Activated naive CD8-positive, alpha-beta T cell treated with anti-CD3 and anti-CD28 coated beads, Interleukin-2, amount 10 ng/mL, durations not matched to agents 7 days and 5 days (primary cell): ENCODE data around the gene SNX18. TPM values are rescaled to one million over a fixed set of nuclear protein-coding genes. Genes with fewer than 3 reads are reported as not detected.

Experiments
- ATAC-seq: fragments of 150-1000 bp; cut with Tn5 transposase; one replicate; pipeline ENCODE4 v1.10.0; 2021; ENCODE audit warnings: low read depth, moderate library complexity
- POLR2A ChIA-PET: fragments of 350-600 bp; sonication (Branson Sonifier 250); formaldehyde crosslinking; loops from one replicate; lab custom pipeline; 2021; ENCODE audit warnings: antibody characterized with exemption; lab: Charles Lee
- DNase-seq: peaks from one replicate; pipeline ENCODE4 v3.0.0; 2021
- H3K27ac Mint-ChIP-seq: one replicate; pipeline ENCODE4 v1.8.0; 2022; ENCODE audit warnings: mild to moderate bottlenecking, mixed read lengths
- H3K27me3 Mint-ChIP-seq: one replicate; pipeline ENCODE4 v1.8.0; 2022; ENCODE audit warnings: mild to moderate bottlenecking, moderate library complexity, mixed read lengths
- H3K36me3 Mint-ChIP-seq: one replicate; pipeline ENCODE4 v1.8.0; 2021; ENCODE audit warnings: mild to moderate bottlenecking, mixed read lengths
- H3K4me1 Mint-ChIP-seq: one replicate; pipeline ENCODE4 v1.8.0; 2021; ENCODE audit warnings: mixed read lengths
- H3K4me3 Mint-ChIP-seq: one replicate; pipeline ENCODE4 v1.8.0; 2022; ENCODE audit warnings: mild to moderate bottlenecking, moderate library complexity, mixed read lengths
- H3K9me3 Mint-ChIP-seq: one replicate; pipeline ENCODE4 v1.8.0; 2021; ENCODE audit warnings: mixed read lengths
- total RNA-seq, 2 experiments: library from RNA; stranded (reverse); gene quantifications; one replicate each; pipeline ENCODE4 v1.2.3, GENCODE V29; 2021

Gene SNX18
- total RNA-seq, 2 experiments from 2014 or later: 24.6 to 26.2 TPM

DNA sequence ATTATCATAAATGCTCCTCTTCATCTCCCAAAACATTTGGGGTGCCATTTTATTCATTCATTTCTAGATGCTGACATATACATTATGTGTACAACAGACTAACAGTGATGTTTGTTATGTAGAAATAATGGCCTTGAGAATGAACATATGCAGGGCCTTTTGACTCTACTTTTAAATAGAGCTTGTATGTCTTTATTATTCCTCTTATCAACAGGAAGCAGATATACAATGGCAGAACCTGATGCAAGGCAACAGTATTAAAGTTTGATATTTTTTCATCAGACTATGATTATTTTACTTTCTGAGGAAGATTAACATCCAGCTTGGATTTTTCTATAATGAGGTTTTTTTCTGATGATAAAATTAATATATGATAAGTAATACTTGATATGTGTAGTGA lies 44.1 kb downstream of the SNX18 start:
- no peaks in the 10 kb centered on the region for H3K27me3 Mint-ChIP-seq
- DNase-seq: no peak
- peaks cover 3% of the 10 kb centered on the region for H3K9me3 Mint-ChIP-seq
- POLR2A ChIA-PET: no interaction called here
- no peak overlapping the region for H3K27ac Mint-ChIP-seq
- no peaks in the 10 kb centered on the region for H3K36me3 Mint-ChIP-seq
- no peaks in the 10 kb centered on the region for H3K4me1 Mint-ChIP-seq
- no peak overlapping the region for H3K4me3 Mint-ChIP-seq
- ATAC-seq: no peak

DNA sequence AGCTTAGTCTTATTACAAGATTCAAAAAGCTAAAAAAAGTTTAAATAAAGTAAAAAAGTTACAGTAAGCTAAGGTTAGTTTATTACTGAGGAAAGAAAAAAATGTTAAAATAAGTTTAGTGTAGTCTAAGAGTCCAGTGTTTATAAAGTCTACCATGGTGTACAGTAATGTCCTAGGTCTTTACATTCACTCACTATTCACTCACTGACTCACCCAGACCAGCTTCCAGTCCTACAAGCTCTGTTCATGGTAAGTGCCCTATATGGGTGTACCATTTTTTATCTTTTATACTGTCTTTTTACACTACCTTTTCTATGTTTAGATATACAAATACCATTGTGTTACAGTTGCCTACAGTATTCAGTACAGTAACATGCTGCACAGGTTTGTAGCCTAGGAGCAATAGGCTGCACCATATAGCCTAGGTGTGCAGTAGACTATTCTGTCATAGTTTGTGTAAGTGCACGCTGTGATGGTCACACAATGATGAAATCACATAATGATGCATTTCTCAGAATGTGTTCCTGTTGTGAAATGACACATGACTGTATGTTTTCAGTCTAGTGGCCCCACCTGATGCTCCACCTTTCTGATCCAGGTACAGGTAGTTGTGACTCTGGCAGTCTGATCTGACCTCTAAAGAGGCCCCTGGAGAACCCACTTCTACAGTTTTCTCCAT lies 45.7 kb downstream of the SNX18 start:
- POLR2A ChIA-PET: no interaction called here
- ATAC-seq (no peak), DNase-seq (no peak)
- Mint-ChIP-seq H3K4me1 (no peaks in the 10 kb centered on the region), H3K4me3 (no peak overlapping the region), H3K27me3 (no peaks in the 10 kb centered on the region), H3K27ac (no peak overlapping the region), H3K9me3 (peaks cover 4% of the 10 kb centered on the region), H3K36me3 (no peaks in the 10 kb centered on the region)

DNA sequence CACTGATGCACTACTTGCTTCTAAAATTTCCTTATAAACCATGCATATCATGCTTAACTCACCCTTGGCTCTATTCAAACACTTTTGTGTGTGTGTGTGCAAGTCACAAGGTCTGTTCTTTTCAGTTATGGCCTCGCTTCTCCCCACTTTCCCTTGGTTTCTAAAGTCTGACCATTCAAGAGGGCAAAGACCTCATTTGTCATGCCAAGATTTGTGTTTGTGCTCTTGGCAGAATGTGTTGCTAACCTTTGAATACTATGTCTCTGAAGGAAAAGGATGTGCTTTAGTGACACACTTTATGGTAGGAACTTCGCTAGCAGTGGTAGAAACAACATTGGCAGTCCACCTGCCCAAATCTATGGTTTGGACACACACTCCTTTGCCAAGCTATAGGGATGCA lies 50.4 kb downstream of the SNX18 start:
- Mint-ChIP-seq H3K4me3 (no peak overlapping the region), H3K36me3 (no peaks in the 10 kb centered on the region), H3K9me3 (peaks cover 1% of the 10 kb centered on the region), H3K27ac (no peak overlapping the region), H3K27me3 (no peaks in the 10 kb centered on the region), H3K4me1 (no peaks in the 10 kb centered on the region)
- POLR2A ChIA-PET: no interaction called here
- no peak for ATAC-seq
- DNase-seq: no peak

DNA sequence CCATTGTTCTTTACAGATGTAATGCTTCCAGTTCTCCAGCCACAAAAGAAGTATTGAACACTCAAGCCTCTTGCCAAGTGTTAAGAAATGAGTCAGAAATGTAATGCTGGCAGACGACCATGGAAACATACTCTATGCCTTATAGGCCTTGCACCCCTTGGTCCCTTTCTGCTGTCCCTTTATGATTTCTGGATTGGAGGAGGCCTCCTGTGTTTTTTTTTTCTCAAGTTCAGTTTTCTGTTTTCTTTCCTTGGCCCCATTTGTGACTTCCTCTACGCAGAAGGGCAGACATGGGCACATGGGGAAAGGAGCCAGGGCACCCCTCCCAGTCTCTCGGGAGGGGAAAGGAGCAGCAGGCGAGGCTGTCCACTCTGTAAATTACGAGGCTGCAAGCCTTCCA lies 53.4 kb downstream of the SNX18 start:
- Mint-ChIP-seq H3K27me3 (no peaks in the 10 kb centered on the region), H3K9me3 (peaks cover 1% of the 10 kb centered on the region), H3K4me1 (peaks cover 8% of the 10 kb centered on the region), H3K36me3 (no peaks in the 10 kb centered on the region), H3K27ac (no peak overlapping the region), H3K4me3 (no peak overlapping the region)
- DNase-seq: no peak
- POLR2A ChIA-PET: no interaction called here
- no peak for ATAC-seq

DNA sequence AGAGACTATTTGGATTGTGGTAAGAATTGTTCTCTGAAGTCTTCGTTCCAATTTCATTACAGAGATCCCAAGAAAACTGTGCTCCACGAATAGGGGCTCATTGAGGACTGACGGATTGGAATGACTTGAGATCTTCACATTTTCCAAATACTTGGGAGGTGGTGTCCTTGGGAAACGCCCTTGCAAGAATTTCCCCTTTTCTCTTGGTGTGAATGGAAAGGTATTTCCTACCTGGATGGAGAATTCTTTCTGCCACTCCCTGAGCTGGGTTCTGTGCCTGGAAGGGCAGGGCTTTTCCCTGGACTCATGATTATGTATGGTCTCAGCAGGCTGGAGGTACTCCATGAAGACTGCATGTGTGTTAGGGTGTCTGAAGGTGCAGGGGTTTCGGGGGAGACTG lies 53.9 kb downstream of the SNX18 start:
- Mint-ChIP-seq H3K36me3 (no peaks in the 10 kb centered on the region), H3K4me3 (no peak overlapping the region), H3K4me1 (peaks cover 8% of the 10 kb centered on the region), H3K27me3 (no peaks in the 10 kb centered on the region), H3K27ac (no peak overlapping the region), H3K9me3 (peaks cover 1% of the 10 kb centered on the region)
- ATAC-seq (no peak), DNase-seq (no peak)
- POLR2A ChIA-PET: no interaction called here

DNA sequence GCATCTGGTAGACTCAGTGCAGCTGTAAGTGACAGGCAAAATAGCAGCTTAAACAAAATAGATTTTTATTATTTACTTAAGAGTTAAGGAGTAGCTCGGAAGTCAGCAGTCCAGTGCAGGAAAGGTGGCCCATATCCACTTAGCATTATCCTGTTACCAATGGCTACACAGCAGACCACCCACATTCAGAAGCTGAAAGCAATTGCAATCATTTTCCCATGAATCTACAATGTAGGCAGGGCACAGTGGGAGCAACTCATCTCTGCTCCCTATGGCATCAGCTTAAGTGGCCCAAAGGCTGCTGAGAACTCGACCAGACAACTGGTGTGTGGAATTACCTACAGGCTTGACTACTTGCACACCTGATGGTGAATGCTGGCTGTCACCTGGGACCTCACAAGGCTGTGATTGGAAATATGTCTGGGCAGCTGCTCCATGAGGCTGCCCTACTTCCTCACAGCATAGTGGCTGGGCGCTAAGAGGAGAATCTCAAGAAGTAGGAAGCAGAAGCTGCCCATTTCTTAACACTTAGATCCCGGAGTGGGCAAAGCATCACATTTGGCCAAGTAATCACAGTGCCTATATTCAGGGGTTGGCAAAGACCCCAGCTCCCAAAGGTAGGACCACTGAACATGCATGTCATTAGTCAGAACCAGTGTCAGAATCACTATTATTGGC lies 56.4 kb downstream of the SNX18 start:
- Mint-ChIP-seq H3K4me1 (peaks cover 8% of the 10 kb centered on the region), H3K27ac (no peak overlapping the region), H3K36me3 (no peaks in the 10 kb centered on the region), H3K9me3 (no peaks in the 10 kb centered on the region), H3K4me3 (no peak overlapping the region), H3K27me3 (no peaks in the 10 kb centered on the region)
- ATAC-seq (no peak), DNase-seq (no peak)
- POLR2A ChIA-PET: no interaction called here

DNA sequence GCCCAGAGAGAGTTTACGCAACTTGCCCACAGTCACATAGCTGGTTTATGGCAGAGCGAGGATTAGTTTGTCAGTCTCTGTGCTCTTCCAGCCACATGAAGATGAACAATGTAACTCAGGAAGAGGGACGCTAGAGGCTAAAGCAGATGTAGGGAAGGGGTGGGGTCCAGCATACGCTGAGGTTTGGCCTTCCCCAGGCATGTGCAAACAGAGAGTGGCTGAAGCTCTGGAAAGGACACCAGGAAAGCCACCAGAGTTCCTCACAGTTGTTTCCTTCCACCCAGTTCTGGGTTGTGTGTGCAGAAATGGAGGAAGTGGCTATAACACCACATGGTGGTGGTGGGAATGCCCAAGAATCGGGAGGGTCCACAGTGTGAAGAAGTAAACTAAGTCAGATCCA lies 60.0 kb downstream of the SNX18 start:
- peaks cover 10% of the 10 kb centered on the region for H3K4me1 Mint-ChIP-seq
- H3K9me3 Mint-ChIP-seq: no peaks in the 10 kb centered on the region
- POLR2A ChIA-PET: no interaction called here
- H3K36me3 Mint-ChIP-seq: no peaks in the 10 kb centered on the region
- H3K27ac Mint-ChIP-seq: no peak overlapping the region
- ATAC-seq (no peak), DNase-seq (no peak)
- H3K27me3 Mint-ChIP-seq: peaks cover 3% of the 10 kb centered on the region
- H3K4me3 Mint-ChIP-seq: no peak overlapping the region

DNA sequence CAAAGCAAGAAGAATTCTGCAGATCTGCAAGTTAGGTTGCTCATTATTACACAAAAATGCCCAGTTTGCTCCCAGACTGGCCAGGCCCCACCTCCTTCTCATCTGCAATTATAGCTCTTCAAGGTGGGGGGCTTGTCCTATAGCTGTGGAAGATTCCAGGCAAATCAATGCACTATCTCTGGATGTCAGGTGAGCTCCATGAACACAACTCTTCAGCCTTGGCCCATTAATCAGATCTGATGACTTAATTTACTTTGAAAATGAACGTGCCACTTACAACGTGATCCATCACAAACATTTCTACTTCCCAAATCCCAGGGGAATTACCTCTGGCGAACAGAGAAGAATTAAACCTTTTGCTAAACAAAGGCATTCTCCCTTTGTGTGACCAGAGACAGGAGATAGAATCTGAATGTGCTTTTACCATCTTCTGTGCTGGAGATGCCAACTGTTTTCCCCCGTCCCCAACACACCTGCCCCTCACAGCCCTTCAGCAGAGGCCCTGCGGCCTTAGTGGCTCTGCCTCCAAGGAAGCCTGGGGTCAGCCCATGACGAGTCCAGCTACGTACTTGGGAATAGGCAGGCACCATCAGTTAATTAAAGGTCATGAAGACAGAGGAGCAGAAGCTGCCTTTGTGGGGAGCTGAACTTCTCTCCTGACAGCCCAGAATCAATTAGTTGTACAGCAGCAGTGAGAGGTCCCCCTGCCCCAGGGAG lies 60.5 kb downstream of the SNX18 start:
- POLR2A ChIA-PET: no interaction called here
- ATAC-seq: no peak
- peaks cover 3% of the 10 kb centered on the region for H3K27me3 Mint-ChIP-seq
- peaks cover 10% of the 10 kb centered on the region for H3K4me1 Mint-ChIP-seq
- H3K9me3 Mint-ChIP-seq: no peaks in the 10 kb centered on the region
- no peak for DNase-seq
- no peak overlapping the region for H3K27ac Mint-ChIP-seq
- H3K4me3 Mint-ChIP-seq: no peak overlapping the region
- no peaks in the 10 kb centered on the region for H3K36me3 Mint-ChIP-seq

DNA sequence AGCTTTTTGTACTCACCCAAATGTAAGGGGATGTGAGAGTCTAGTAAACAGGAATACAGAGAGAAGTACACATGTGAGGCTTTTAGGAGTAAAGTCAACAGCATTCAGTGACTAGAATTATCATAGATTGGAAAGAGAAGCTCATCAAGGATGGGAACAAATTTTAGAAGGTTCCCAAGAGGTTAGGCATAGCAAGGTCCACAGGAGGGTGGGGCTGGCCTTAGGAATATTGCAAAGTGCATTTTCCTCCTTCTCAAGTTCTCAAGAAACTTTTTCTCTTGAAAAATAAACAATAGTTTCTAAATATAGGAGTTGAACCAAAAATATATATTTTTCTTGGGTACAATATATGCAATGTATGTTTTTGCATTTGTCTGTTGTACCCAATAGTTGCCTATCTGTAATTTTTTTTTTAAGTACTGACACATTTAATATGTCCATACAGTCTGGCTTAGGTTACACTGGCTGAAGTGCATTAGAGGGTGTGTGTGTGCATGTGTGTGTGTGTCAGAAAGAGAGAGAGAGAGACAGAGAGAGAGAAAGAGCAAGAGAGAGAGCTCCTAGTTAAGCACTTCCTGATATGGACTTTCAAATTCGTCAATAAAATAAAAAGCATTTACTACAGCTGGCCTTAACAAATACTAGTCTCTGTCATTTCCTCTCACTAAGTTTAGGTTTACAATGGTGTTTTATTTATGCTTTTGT lies 62.2 kb downstream of the SNX18 start:
- H3K27ac Mint-ChIP-seq: no peak overlapping the region
- no peak for ATAC-seq
- POLR2A ChIA-PET: interaction anchor here (0.6 kb wide), 1 partner anchor 1536 kb away, joined by 4 read pairs; no protein-coding TSS in a partner anchor
- no peaks in the 10 kb centered on the region for H3K36me3 Mint-ChIP-seq
- DNase-seq: no peak
- no peak overlapping the region for H3K4me3 Mint-ChIP-seq
- H3K4me1 Mint-ChIP-seq: peaks cover 5% of the 10 kb centered on the region
- H3K27me3 Mint-ChIP-seq: peaks cover 3% of the 10 kb centered on the region
- H3K9me3 Mint-ChIP-seq: no peaks in the 10 kb centered on the region

DNA sequence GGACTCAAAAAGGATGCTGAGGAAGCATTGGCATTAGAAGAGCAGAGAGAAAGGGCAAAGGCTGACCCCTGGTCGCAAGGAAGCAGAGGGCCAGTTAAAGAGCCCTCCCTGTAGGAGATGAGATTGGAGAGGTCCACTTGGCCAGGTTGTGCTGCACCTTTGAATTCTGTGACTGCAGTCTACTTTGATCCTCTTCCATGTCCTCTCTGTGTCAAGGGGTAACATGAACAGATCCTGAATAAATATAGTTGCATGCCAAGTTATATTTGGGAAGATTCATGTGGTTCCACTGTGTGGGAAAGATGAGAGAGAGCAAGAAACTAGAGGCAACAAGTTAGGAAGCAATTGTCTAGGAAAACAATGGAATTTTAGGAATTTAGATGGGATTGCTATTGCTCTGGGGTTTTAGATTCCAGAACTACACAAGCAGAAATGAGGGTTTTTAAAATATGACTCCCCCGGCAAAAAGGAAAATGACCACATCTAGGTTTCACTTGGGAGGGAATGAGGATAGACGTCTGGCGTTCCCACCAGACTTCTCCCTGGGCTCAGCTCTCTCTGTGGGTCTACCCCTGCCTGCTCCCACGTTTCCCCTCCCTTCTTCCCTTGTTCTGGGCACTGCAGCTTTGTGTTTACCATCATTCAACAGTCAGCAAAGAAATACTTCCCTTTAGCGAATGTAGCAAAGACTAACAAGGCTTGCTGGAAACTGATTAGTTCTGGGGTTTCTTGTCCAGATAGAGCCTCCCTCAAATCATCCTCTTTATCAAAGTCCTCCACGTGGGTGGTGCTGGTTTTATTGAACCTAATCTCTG lies 63.6 kb downstream of the SNX18 start:
- POLR2A ChIA-PET: no interaction called here
- Mint-ChIP-seq H3K27ac (no peak overlapping the region), H3K9me3 (peaks cover 2% of the 10 kb centered on the region), H3K27me3 (peaks cover 3% of the 10 kb centered on the region), H3K4me1 (peaks cover 2% of the 10 kb centered on the region), H3K36me3 (peaks cover 1% of the 10 kb centered on the region), H3K4me3 (no peak overlapping the region)
- DNase-seq (no peak), ATAC-seq (no peak)

DNA sequence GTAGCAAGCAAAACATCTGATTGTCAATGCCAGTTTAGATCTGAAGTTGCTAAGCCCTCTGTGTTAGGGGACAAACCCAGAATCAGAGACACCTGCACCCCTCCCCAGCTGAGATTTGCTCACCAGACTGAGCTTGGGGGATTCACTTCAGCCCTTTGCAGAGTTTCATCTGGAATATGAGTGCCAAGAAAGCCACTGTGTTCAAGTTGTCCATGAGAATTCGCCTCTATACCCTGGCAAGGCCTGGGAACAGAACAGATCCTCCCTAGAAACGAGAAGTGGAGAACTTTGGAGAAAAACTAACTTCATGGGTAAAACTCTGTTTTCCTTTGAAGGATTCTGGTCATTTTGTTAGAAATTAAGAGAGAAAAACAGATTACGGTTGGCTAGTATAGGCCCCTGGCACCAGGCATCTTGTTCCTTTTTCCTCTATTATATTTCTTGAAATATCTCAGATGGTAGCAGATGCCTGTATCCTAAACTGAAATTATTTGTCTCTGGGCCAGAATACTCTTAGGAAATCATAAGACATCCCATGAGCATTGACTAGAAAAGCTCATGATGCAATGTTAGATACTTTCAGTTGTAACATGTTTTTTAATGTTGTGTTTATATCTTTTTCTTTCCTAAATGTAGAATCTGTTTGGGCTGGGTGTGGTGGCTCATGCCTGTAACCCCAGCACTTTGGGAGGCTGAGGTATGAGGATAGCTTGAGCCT lies 64.4 kb downstream of the SNX18 start:
- no peak for DNase-seq
- peaks cover 2% of the 10 kb centered on the region for H3K4me1 Mint-ChIP-seq
- peaks cover 7% of the 10 kb centered on the region for H3K9me3 Mint-ChIP-seq
- peaks cover 1% of the 10 kb centered on the region for H3K36me3 Mint-ChIP-seq
- no peak for ATAC-seq
- no peak overlapping the region for H3K27ac Mint-ChIP-seq
- POLR2A ChIA-PET: no interaction called here
- no peak overlapping the region for H3K4me3 Mint-ChIP-seq
- H3K27me3 Mint-ChIP-seq: peaks cover 3% of the 10 kb centered on the region

DNA sequence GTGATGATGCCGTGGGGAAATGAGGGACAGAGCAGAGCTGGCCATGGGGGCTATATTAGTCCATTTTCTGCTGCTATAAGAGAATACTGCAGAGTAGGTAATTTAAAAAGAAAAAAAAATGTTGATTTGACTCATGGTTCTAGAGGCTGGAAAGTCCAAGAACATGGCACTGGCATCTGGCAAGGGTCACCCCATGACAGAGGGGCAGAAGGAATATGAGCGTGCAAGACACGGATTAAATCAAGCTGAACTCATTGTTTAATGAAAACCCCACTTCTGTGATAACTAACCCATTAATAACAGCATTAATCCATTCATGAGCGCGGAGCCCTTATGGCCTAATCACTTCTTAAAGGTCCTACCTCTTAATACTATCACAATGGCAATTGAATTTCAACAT lies 68.8 kb downstream of the SNX18 start:
- Mint-ChIP-seq H3K27ac (no peak overlapping the region), H3K27me3 (no peaks in the 10 kb centered on the region), H3K36me3 (peaks cover 1% of the 10 kb centered on the region), H3K9me3 (peaks cover 7% of the 10 kb centered on the region), H3K4me3 (no peak overlapping the region), H3K4me1 (peaks cover 1% of the 10 kb centered on the region)
- POLR2A ChIA-PET: no interaction called here
- no peak for DNase-seq
- ATAC-seq: no peak
